WERI-Rb-1 (cell line): Measurements from ENCODE around the gene PREP.

Source experiments
- DNase-seq: peaks from one replicate; pipeline ENCODE4 v3.0.0-alpha.2; 2020
- H3K27ac ChIP-seq: fragments of 250-450 bp; sonication (Bioruptor Pico); 2 replicates; pipeline ENCODE4 v1.5.1; 2020; ENCODE audit warnings: mild to moderate bottlenecking, moderate library complexity
- H3K27me3 ChIP-seq: fragments of 250-450 bp; sonication (Bioruptor Pico); 2 replicates; pipeline ENCODE4 v1.5.1; 2021; ENCODE audit warnings: mild to moderate bottlenecking, low read depth, moderate library complexity; ENCODE audit not compliant: insufficient read depth, severe bottlenecking
- H3K36me3 ChIP-seq: fragments of 250-450 bp; sonication (Bioruptor Pico); 2 replicates; pipeline ENCODE4 v1.5.1; 2020; ENCODE audit warnings: mild to moderate bottlenecking, moderate library complexity
- H3K4me3 ChIP-seq: 2 replicates; pipeline ENCODE4 v1.5.1; 2011; ENCODE audit warnings: low read depth, mild to moderate bottlenecking, control low read depth, low read length
- H3K9me3 ChIP-seq: fragments of 250-450 bp; sonication (Bioruptor Pico); 2 replicates; pipeline ENCODE4 v1.5.1; 2021; ENCODE audit warnings: mild to moderate bottlenecking, moderate library complexity; ENCODE audit not compliant: severe bottlenecking
- CTCF ChIP-seq: IDR thresholded peaks from 2 replicates; pipeline ENCODE4 v1.5.1; 2011; ENCODE audit warnings: low read depth, mild to moderate bottlenecking, control low read depth, inconsistent platforms, low read length

The PREP gene

GRCh38 chr6:105326833-105327770 is 75.8 kb downstream of the PREP start:
- H3K4me3 ChIP-seq: no peak overlapping the region
- H3K27ac ChIP-seq: no peak overlapping the region
- no peak for DNase-seq

GRCh38 chr6:105326216-105326615 is 76.7 kb downstream of the PREP start:
- peaks cover 12% of the 10 kb centered on the region; the same call in 1 of the 2 replicates for H3K36me3 ChIP-seq
- H3K27me3 ChIP-seq: no peaks in the 10 kb centered on the region
- no peak for TF ChIP-seq CTCF
- no peaks in the 10 kb centered on the region for H3K9me3 ChIP-seq
- no peak for DNase-seq
- H3K4me3 ChIP-seq: no peak overlapping the region
- no peak overlapping the region for H3K27ac ChIP-seq

More at GRCh38 chr6:105326833-105327770, 75.8 kb downstream of the PREP start:
- no peak for TF ChIP-seq CTCF
- H3K9me3 ChIP-seq: no peaks in the 10 kb centered on the region
- no peaks in the 10 kb centered on the region for H3K27me3 ChIP-seq
- peaks cover 15% of the 10 kb centered on the region; the same call in 1 of the 2 replicates for H3K36me3 ChIP-seq

- Histone ChIP-seq H3K27ac (no peak overlapping the region), H3K4me3 (no peak overlapping the region), H3K9me3 (no peaks in the 10 kb centered on the region), H3K27me3 (no peaks in the 10 kb centered on the region), H3K36me3 (peaks cover 12% of the 10 kb centered on the region; the same call in 1 of the 2 replicates)
- no peak for DNase-seq
- no peak for TF ChIP-seq CTCF
These were observed 78.4 kb downstream of the PREP start for GRCh38 chr6:105324386-105324950.

GRCh38 chr6:105322499-105323225 is 80.2 kb downstream of the PREP start:
- Histone ChIP-seq H3K27ac (no peak overlapping the region), H3K9me3 (no peaks in the 10 kb centered on the region), H3K27me3 (no peaks in the 10 kb centered on the region), H3K36me3 (peaks cover 12% of the 10 kb centered on the region; the same call in 1 of the 2 replicates), H3K4me3 (no peak overlapping the region)
- DNase-seq: no peak
- TF ChIP-seq CTCF: no peak

- TF ChIP-seq CTCF: no peak
- Histone ChIP-seq H3K27me3 (no peaks in the 10 kb centered on the region), H3K27ac (no peak overlapping the region), H3K9me3 (no peaks in the 10 kb centered on the region), H3K4me3 (no peak overlapping the region), H3K36me3 (peaks cover 12% of the 10 kb centered on the region; the same call in 1 of the 2 replicates)
- no peak for DNase-seq
These were observed 81.2 kb downstream of the PREP start for GRCh38 chr6:105321728-105322127.
